GM12872 (cell line): ENCODE data around the gene KCNQ4.

Experiments used
- CTCF ChIP-seq: IDR thresholded peaks from 3 replicates; pipeline ENCODE4 v1.5.1; 2011; ENCODE audit warnings: low read depth, mild to moderate bottlenecking, low read length, moderate library complexity; ENCODE audit not compliant: insufficient read depth

The KCNQ4 gene

GRCh38 chr1:40783001-40783905 is at the start of gene KCNQ4:
TSS of gene KCNQ4 (plus strand) at chr1:40783787. CDS start at chr1:40784094, 307 bp downstream.
- TF ChIP-seq CTCF: no peak

DNA sequence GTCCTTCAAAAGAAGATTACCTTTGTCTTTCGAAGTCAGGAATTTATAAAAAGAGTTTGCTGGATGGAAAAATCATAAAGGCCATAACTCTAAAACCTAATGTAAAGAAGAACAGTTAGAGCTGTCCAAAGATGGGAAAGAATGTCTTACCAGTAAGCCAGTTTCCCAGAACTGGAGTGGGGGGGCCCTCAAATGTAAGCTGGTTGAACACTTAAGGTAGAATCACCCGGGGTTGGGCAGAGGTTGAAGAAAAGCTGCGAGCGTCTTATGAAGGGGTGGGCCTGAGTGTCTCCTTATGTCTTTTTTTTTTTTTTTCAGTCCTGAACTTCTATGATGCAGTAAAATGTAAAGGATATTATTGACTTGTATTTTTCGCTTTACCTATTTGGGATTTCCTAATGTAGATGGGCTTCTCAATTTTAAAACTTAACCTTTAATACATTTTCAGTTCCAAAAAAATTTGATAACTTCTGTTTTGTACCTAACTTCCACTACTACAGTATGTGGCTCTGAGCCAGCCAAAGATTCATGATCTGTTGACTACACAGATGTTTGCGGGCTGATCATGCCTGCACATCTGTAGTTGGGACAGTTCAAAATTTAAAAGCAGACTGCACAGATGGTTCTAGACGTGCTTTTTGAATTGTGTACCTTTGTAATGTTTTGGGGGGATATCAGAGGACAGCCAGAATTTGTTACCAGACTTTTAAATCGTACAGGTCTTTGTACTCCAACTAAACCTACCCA is 48.5 kb upstream of the KCNQ4 start:
- TF ChIP-seq CTCF: no peak

DNA sequence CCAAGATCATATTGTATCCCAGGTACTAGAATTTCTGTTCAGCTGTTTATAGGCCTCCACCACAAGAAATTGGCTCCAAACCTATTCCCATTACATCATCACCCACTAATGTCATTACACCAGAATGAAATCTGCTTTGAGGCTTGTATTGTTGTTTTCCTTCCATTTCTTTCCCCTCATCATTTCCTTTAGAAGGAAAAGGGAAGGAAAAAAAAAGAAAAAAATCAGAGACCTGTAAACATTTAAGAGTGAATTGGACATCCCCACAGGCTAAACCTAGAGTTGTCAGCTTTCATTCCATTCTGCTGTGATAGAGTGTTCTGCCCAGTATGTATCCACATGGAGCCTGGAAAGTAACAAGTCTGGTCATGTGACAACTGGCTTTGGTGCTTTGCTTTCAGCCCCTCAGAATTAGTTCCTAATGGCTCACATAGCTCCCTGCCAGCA is 47.5 kb upstream of the KCNQ4 start:
- TF ChIP-seq CTCF: no peak

GRCh38 chr1:40738831-40739230 is 44.8 kb upstream of the KCNQ4 start:
- no peak for TF ChIP-seq CTCF

DNA sequence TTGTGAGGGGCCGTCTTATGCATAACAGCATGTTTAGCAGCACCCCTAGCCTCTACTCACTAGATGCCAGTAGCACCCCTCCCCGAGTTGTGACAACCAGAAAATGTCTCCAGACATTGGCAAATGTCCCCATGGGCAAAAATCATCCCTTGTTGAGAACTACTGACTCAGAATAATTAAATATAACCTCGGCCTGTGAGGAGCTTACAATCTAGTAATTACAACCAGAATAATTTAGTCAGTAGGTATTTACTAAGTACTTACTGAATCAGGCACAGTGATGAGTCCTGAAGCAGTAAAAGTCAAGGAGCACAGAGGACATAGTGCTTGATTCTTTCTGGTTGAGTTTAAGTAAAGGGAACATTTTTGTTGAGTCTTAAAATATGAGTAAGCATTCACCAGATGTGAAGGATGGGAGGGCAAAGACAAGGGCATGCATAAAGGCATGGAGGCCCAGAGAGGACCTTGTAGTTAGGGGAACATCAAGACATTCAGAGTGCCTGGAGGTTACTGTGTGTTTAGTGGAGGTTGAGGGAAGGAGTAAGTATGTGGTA is 44.1 kb upstream of the KCNQ4 start:
- no peak for TF ChIP-seq CTCF

DNA sequence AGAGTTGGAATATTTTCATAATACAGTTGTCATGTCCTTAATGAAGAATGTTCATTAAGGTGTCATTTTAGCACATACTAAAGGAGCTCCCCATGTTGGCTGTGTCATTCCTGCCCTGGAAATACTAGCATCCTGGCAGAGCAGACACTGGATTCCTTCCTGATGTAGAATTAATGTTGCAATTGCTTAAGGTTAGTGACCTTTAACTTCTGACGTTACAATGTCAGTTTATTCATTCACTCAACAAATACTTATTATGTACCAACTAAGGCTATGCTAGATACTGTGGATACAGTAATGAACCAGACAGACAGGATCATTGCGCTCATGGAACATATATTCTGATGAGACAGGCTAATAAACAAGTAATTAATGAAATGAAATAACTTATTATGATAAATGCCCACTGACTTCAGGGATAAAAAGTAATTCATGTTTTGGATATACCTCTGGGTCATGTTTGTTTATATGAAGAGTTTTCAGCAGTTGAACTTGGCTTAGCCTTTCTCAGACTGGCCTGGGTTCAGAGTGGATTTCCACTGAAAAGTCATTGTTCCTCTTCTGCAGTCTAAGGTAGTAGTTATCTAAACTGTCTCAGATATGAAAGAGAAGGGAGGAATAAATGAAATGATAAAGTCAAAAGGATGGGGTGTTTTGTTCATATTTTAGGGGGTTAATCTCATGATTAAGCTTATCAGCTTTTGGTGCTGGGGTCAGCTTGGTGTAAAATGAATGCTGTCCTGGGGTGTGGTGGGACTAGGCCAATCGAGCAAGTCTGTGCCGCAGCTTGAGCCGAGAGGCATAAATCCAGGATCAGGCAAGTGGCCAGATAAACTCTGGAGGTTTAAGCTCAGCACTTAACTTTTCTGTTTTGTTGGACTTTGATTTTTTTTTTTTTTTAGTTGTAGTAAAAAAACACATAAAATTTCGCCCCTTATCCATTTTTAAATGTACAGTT is 43.3 kb upstream of the KCNQ4 start:
- no peak for TF ChIP-seq CTCF
